ENCODE results near the gene ELAPOR1. TPM values are rescaled to one million over a fixed set of nuclear protein-coding genes. Genes with fewer than 3 reads are reported as not detected.

The ELAPOR1 gene
- total RNA-seq, 1 donor from 2014 or later, result 0.83 TPM

- no peak for TF ChIP-seq CTCF (IDR thresholded peaks at IDR 0.05)
- H3K27me3 Mint-ChIP-seq (ENCODE audit: unreplicated experiment), result no peaks in the 10 kb centered on the region
- H3K4me1 Mint-ChIP-seq (ENCODE audit: unreplicated experiment), result peaks cover 27% of the 10 kb centered on the region
- no peaks in the 10 kb centered on the region for H3K9me3 Mint-ChIP-seq (ENCODE audit: unreplicated experiment)
- peaks cover 9% of the 10 kb centered on the region for H3K36me3 Mint-ChIP-seq (ENCODE audit: unreplicated experiment)
- H3K27ac Mint-ChIP-seq (ENCODE audit: unreplicated experiment), result peak overlapping the region; percentile 97
- DNase-seq (ENCODE audit: extremely low spot score, unreplicated experiment), result no peak
- H3K4me3 Mint-ChIP-seq (ENCODE audit: unreplicated experiment), result peak overlapping the region; percentile 95
Measured at GRCh38 chr1:109091839-109092193, 22.1 kb upstream of the ELAPOR1 start.

- H3K4me3 Mint-ChIP-seq (ENCODE audit: unreplicated experiment), result no peak overlapping the region
- peaks cover 27% of the 10 kb centered on the region for H3K4me1 Mint-ChIP-seq (ENCODE audit: unreplicated experiment)
- H3K27me3 Mint-ChIP-seq (ENCODE audit: unreplicated experiment), result no peaks in the 10 kb centered on the region
- no peak overlapping the region for H3K27ac Mint-ChIP-seq (ENCODE audit: unreplicated experiment)
- H3K9me3 Mint-ChIP-seq (ENCODE audit: unreplicated experiment), result no peaks in the 10 kb centered on the region
- no peak for DNase-seq (ENCODE audit: extremely low spot score, unreplicated experiment)
- no peak for TF ChIP-seq CTCF (IDR thresholded peaks at IDR 0.05)
- peaks cover 9% of the 10 kb centered on the region for H3K36me3 Mint-ChIP-seq (ENCODE audit: unreplicated experiment)
Measured at GRCh38 chr1:109094377-109094803, 19.5 kb upstream of the ELAPOR1 start.

GRCh38 chr1:109094871-109095270, 19.0 kb upstream of the ELAPOR1 start:
- Mint-ChIP-seq H3K9me3 (ENCODE audit: unreplicated experiment) (no peaks in the 10 kb centered on the region), H3K4me3 (ENCODE audit: unreplicated experiment) (no peak overlapping the region), H3K36me3 (ENCODE audit: unreplicated experiment) (peaks cover 9% of the 10 kb centered on the region), H3K4me1 (ENCODE audit: unreplicated experiment) (peaks cover 27% of the 10 kb centered on the region), H3K27me3 (ENCODE audit: unreplicated experiment) (no peaks in the 10 kb centered on the region), H3K27ac (ENCODE audit: unreplicated experiment) (no peak overlapping the region)
- DNase-seq (ENCODE audit: extremely low spot score, unreplicated experiment), result no peak
- no peak for TF ChIP-seq CTCF (IDR thresholded peaks at IDR 0.05)

GRCh38 chr1:109095631-109096030, 18.3 kb upstream of the ELAPOR1 start:
- Mint-ChIP-seq H3K36me3 (ENCODE audit: unreplicated experiment) (peaks cover 9% of the 10 kb centered on the region), H3K9me3 (ENCODE audit: unreplicated experiment) (no peaks in the 10 kb centered on the region), H3K4me3 (ENCODE audit: unreplicated experiment) (no peak overlapping the region), H3K4me1 (ENCODE audit: unreplicated experiment) (peaks cover 24% of the 10 kb centered on the region), H3K27me3 (ENCODE audit: unreplicated experiment) (no peaks in the 10 kb centered on the region), H3K27ac (ENCODE audit: unreplicated experiment) (no peak overlapping the region)
- no peak for DNase-seq (ENCODE audit: extremely low spot score, unreplicated experiment)
- TF ChIP-seq CTCF (IDR thresholded peaks at IDR 0.05), result no peak

GRCh38 chr1:109096120-109096519, 17.8 kb upstream of the ELAPOR1 start:
- no peak for DNase-seq (ENCODE audit: extremely low spot score, unreplicated experiment)
- H3K27me3 Mint-ChIP-seq (ENCODE audit: unreplicated experiment), result no peaks in the 10 kb centered on the region
- H3K9me3 Mint-ChIP-seq (ENCODE audit: unreplicated experiment), result no peaks in the 10 kb centered on the region
- no peak overlapping the region for H3K4me3 Mint-ChIP-seq (ENCODE audit: unreplicated experiment)
- peaks cover 22% of the 10 kb centered on the region for H3K4me1 Mint-ChIP-seq (ENCODE audit: unreplicated experiment)
- peaks cover 9% of the 10 kb centered on the region for H3K36me3 Mint-ChIP-seq (ENCODE audit: unreplicated experiment)
- TF ChIP-seq CTCF (IDR thresholded peaks at IDR 0.05), result no peak
- no peak overlapping the region for H3K27ac Mint-ChIP-seq (ENCODE audit: unreplicated experiment)
